GM21526 (cell line): ENCODE results near the gene AFF3.
"Not testable (repeated sequence)": the region's sequence is repeated elsewhere in the genome, so short reads cannot be mapped to it uniquely, and the experiment has no call there.

ENCODE experiments used
- ATAC-seq: cut with Tn5 transposase; IDR thresholded peaks from one replicate; pipeline ENCODE4 v1.9.1; 2021; ENCODE audit warnings: moderate library complexity; ENCODE audit not compliant: unreplicated experiment, low FRiP score

The AFF3 gene

DNA sequence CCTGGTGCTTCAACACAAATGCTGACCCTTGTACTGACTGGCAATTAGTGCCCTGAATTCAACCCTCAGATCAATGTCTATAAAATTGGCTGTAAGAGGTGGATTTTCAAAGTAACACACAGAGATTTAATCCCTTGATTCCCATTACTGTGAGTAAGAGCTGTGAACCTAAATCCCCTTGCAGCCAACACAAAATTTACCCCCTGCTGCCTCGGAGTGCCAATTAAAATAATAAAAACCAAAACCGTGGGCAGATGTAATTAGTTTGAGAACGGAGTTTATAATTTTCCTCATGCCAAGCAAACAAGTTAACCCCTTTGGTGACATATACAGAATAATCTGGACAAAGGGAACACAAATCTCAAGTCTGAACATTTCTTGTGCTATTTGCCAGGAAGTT, 596.8 kb downstream of the AFF3 start:
- no peak for ATAC-seq

DNA sequence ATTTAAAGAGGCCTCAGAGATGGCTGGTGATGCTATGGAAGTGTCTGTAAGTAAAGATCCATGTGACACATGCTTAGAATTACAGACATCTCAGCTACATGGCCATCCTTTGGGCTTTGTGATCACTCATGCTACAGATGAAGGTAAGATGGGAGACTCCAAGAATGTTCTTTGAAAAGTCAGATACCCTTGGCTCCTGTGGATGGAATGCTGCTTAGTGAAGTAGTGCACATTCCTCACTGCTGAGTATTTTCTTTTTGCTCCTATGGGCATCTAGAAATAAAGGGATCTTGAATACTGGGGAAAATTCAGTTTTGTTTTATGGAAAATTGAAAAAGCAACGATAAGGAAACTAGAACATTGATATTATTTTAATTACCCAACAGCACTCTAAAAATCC, 597.3 kb downstream of the AFF3 start:
- ATAC-seq: no peak

DNA sequence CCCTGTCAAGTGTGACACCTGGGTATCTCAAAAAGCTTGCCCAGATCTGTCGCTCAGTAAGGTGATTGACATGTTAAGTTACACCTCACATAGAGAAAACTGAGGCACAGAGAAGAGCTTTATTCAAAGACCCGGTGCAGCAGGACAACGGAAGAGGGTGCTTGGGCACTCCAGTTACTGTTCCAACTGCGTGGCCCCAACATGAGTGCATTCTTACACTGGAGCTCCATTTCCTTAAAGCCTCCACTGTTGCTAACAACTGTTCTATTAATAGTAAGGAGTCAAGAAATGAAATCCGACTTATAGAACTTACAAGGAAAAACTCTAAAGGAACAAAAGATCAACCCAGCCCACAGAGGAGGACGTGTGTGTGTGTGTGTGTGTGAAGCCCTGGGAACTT, 597.8 kb downstream of the AFF3 start:
- ATAC-seq: no peak

DNA sequence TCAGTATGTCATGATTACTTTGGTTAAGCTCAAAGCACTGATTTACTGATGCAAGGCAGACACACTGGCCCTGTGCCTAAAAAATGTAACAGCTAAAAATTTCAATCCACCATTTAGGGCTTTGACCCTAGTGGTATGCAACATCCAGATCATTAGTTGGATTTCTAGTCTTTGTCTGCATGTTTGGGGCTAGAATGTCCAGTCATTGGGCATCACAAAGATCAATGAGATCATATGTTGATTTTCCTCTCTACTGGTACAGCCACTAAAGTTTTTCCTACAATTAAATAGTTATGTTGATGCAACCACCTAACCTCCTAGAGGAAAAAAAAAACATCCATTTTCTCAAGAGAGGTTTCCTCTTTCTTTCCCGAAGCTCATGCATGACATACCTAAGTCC, 599.1 kb downstream of the AFF3 start:
- ATAC-seq: no peak

DNA sequence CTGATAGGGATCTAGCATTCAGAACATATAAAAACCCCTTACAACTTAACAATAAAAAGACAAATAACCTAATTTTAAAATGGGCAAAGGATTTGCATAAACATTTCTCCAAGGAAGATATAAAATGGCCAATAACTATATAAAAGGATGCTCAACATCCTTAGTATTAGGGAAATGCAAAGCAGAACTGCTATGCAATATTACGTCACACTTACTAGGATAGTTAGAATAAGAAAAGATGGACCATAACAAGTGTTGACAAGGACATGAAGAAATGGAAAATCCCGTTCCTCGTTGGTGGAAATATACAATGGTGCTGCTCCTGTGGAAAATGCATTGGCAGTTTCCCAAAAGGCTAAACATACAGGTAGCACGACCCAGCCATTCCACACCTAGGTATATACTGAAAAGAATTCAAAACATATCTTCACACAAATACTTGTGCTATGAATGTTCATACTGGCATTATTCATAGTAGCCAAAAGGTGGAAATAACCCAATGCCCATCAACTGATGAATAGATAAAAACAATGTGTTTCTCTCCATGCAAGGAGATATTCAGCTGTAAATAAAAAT, 604.4 kb downstream of the AFF3 start:
- no peak for ATAC-seq

DNA sequence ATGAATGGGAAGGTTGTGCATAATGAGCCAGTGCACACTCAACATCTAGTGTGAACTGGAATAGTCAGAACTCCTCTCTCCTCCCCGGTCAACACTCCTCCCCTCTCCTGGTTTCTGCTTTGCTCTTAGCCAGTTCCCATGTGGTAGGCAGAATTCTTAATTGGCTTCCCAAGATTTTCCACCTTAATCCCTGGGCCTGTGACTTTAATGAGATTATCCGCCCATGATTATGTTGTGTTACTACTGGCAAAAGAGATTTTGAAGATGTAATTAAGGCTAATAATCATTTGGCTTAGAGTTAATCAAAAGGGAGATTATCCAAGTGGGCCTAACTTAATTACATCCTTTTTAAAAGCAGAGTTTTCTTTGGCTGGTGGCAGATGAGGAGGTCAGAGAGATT, 618.3 kb downstream of the AFF3 start:
- ATAC-seq: no peak

DNA sequence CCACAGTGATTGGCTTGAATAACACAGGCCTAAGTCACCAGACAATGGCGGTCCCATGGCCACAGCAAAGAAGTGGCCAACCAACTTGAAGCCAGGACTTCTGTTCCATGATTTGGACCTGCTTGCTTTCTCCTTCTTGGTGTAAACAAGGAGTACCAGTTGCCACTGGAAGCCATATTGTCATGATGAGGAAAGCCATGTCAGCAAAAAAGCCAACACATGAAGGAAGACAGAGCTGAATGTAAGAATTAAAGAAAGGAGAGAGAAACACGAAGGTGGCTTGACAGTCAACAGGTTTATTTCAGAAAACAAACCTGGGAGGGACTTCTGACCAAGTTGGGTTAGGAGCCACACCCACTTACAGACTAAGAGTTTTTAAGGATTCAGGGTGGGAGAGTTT, 620.2 kb downstream of the AFF3 start:
- ATAC-seq: no peak

DNA sequence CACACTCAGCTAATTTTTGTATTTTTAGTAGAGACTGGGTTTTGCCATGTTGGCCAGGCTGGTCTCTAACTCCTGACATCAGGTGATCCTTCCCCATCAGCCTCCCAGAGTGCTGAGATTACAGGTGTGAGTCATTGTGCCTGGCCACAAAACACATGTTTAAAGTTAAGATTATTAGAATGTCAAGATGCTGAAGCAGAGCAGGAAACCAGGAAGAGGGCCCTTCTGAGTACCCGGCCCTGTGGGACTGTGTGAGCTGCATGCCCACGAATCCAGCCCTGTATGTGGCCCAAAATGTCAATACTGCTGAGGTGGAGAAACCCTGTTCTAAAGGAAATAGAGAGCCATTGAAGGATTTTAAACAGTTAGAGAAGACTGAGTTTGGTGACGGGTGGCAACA, 621.6 kb downstream of the AFF3 start:
- no peak for ATAC-seq

DNA sequence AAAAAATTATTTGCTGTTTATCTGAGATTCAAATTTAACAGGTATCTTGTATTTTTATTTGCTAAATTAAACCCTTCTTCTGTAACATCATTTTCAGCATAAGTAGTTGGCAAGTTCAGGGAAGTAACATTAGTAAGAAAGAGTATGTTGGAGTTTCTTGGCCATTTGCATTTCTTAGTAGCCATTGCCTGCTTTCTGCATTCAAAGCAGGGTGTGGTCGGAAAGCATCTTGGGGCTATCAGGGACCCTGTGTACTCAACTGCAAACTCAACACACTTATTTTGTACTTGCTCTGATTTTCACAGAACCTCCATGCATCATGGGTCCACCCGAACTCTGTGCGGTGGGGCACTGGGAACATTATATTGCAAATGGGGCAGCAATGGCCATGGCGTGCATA, 622.2 kb downstream of the AFF3 start:
- no peak for ATAC-seq

DNA sequence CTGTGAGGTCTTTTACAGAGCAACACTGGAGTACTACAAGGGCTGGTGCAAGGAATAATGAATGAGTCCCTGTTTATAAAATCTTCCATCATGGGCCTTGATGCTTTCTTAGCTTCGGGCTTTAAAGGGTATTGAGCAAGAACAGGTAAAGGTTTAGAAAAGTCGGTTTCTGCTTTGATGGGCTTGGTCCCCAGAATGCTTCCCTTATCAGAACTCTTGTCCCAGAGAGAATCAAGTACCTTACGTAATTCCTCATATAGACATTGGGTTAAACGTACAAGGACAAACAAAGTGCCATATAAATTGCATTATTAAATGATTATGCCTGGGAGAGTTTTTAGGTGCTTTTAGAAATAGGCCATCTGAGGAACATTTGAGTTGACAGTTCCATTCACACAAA, 628.0 kb downstream of the AFF3 start:
- ATAC-seq: no peak

DNA sequence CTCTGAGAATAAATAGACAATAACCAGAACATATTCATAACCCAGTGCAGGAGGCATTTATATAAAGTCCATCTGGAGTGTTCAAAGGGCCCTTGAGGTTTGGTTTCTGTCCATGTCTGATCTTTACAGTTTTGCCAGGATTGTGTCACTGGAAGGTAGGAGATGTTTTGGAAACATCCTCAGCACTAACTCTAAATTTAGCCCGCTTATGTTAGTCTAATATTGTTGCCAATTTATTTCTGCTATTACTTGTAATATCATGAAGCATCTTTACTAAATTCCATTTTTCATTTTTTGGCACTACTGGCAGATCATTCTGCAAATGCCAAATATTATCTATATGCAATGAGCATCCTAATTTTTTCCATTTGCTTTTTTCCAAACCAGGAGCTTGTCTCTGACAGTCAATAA, 630.2 kb downstream of the AFF3 start:
- ATAC-seq: no peak

DNA sequence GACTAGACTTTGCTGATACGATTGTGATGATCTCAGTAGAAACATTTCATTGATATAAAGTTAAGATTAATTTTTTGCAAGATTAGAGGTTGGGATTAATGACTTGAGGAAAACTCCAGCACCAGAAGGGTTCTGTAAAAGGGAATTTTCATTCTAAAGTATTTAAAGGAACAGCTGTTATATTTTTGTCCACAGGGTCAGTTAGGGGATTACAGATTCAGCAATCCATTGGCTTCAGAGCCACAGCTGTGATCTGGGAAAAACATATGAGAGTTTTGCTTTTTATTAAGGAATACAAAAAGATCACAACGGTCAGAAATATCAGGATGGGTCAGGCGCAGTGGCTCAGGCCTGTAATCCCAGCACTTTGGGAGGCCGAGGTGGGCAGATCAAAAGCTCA, 633.0 kb downstream of the AFF3 start:
- no peak for ATAC-seq

DNA sequence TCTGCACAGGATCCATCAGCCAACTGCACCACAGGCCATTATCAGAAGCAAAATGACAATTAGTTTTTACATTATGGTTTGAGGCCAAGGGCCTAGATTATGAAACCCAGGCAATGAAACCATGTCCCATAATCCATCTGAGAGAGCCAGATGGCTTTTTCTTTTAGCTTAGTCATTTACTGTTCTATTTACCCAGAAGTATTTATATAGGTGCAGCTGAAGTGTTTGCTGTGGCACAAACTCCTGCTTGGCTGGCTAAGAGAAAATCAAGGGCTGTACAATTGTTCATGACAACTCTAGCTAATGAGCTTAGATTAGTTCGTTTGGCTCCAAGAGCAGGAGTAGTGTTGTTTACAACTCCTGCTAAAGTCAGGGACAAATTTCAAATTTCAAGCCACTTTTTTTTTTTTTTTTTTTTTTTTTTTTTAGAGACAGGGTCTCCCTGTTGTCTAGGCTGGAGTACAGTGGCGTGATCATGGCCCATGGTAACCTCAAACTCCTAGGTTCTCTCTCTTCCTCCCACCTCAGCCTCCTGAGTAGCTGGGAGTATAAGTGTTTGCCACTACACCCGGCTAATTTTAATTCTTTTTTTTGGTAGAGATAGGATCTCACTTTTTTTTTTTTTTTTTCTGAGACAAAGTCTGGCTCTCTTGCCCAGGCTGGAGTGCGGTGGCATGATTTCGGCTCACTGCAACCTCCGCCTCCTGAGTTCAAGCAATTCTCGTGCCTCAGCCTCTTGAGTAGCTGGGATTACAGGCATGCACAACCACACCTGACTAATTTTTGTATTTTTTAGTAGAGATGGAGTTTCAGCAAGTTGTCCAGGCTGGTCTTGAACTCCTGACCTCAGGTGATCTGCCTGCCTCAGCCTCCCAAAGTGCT, 634.2 kb downstream of the AFF3 start:
- no peak for ATAC-seq

DNA sequence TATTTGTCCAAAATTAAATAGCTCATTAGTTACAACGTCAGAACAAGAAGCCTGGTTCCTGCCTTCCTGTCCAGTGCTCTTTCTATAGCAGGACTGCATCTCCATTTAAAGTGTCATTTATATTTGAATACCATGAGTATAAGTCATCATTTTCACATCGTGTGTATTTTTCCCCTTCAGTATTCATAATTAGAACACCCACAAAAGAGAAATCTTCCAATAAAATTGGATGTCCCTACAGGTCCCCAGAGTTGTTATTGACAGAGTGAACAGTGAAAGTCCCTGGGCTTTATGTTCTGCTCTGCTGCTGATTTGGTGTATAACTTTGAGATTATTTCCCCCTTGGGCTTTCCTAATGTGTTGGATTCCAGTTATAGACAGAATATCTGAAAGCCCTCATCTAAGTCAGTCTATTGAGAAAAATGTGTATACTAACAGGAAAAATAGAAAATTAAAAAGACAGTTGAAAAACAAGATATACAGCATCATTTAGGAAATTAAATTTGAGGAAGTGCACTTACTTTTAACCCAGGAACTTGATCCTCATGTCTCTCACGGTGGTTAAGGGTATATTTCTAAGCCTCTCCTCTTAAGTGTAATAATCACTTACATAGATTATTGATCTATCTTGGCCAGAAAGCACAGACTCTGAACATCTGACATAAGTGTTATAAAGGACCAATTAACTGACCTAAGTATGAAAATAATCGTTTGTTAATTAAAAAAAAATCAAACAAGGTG, 637.4 kb downstream of the AFF3 start:
- ATAC-seq: no peak

DNA sequence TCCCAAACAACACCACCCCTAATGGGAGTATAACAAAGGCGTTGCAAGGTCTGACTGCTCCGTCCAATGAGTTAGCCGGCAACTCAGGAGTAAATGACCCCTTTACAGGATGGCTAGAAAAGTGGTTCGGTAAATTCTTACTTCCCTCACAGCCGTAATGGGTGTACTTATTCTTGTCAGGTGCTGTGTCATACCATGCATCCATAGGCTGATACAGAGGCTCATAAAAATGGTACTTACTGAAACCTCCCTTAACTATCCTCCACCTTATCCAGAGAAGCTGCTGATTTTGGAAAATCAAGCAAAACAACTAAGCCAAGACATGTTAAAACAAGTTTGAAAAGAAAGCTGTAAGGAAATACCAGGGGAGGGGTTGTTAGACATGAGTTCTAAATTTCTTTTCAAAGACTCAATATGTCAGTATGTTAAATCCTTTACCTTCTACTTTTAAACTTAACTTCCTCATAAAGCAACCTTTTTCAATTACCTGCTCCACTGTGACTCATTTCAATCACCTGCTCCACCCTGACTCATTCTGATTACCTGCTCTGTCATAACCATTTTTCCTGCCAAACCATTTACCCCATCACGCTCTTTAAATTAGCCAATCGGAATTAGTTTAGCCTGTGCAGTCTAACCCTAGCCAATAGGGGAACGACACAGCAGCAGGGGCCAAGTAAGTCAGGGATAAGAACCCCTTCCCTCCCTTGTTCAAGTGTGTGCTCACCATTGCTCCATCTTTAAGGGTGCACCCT, 638.6 kb downstream of the AFF3 start:
- ATAC-seq: not testable (repeated sequence)

DNA sequence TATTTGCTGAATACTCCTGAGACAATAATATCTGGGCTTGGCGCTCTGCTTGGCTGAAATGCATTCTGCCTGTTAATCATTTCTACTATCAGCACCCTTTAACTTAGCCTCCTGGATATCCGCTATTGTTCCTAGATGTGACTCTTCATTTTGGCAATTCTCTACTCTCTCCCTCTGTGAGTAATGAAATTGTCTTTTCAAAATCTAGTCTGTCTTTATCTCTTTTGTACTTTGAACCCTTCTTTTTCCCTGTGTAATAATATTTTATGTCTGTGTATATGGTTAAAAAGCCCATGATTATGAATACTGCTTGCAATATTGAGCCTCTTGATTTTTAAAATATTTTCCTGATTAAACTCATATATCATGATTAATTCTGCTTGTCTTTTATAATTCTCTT, 646.4 kb downstream of the AFF3 start:
- ATAC-seq: no peak
